Type B pancreatic cell (in vitro differentiated cells): ENCODE results near the gene MRPL32. TPM values are rescaled to one million over a fixed set of nuclear protein-coding genes. Genes with fewer than 3 reads are reported as not detected.

Experiments
- DNase-seq: peaks from one replicate; pipeline ENCODE4 v3.0.0; 2021; ENCODE audit warnings: mixed read lengths; ENCODE audit not compliant: unreplicated experiment; ENCODE audit errors: extremely low spot score
- H3K27ac Mint-ChIP-seq: 2 replicates; pipeline ENCODE4 v1.8.0; 2021; ENCODE audit warnings: mild to moderate bottlenecking, mixed read lengths
- H3K27me3 Mint-ChIP-seq: 2 replicates; pipeline ENCODE4 v1.8.0; 2021; ENCODE audit warnings: mixed read lengths
- H3K36me3 Mint-ChIP-seq: 2 replicates; pipeline ENCODE4 v1.8.0; 2021; ENCODE audit warnings: mixed read lengths
- H3K4me1 Mint-ChIP-seq: one replicate; pipeline ENCODE4 v1.8.0; 2021; ENCODE audit warnings: mixed read lengths; ENCODE audit not compliant: unreplicated experiment
- H3K4me3 Mint-ChIP-seq: 2 replicates; pipeline ENCODE4 v1.8.0; 2021; ENCODE audit warnings: mild to moderate bottlenecking, mixed read lengths
- H3K9me3 Mint-ChIP-seq: 2 replicates; pipeline ENCODE4 v1.8.0; 2021; ENCODE audit warnings: mixed read lengths
- CTCF ChIP-seq: fragments of 200-600 bp; sonication (generic); conservative IDR thresholded peaks from 2 replicates; pipeline ENCODE4 v1.5.0; 2021; ENCODE audit warnings: antibody characterized with exemption, mild to moderate bottlenecking
- total RNA-seq: library from RNA; stranded (reverse); gene quantifications from 2 replicates; pipeline ENCODE4 v1.2.1, GENCODE V29; 2021; ENCODE audit warnings: low replicate concordance

Gene MRPL32
- total RNA-seq, 1 donor from 2014 or later: 62.8 TPM

GRCh38 chr7:42959549-42959948, 27.4 kb downstream of the MRPL32 start:
- no peaks in the 10 kb centered on the region for H3K36me3 Mint-ChIP-seq
- no peaks in the 10 kb centered on the region for H3K4me1 Mint-ChIP-seq
- TF ChIP-seq CTCF: no peak
- DNase-seq: no peak
- H3K27me3 Mint-ChIP-seq: peaks cover 4% of the 10 kb centered on the region
- no peak overlapping the region for H3K27ac Mint-ChIP-seq
- H3K4me3 Mint-ChIP-seq: no peak overlapping the region
- H3K9me3 Mint-ChIP-seq: no peaks in the 10 kb centered on the region

- H3K9me3 Mint-ChIP-seq: no peaks in the 10 kb centered on the region
Measured at GRCh38 chr7:42960762-42961161, 28.6 kb downstream of the MRPL32 start.

GRCh38 chr7:42961170-42961569, 29.0 kb downstream of the MRPL32 start:
- no peak for TF ChIP-seq CTCF
- Mint-ChIP-seq H3K4me1 (no peaks in the 10 kb centered on the region), H3K9me3 (no peaks in the 10 kb centered on the region), H3K4me3 (no peak overlapping the region), H3K27me3 (peaks cover 11% of the 10 kb centered on the region), H3K27ac (no peak overlapping the region), H3K36me3 (no peaks in the 10 kb centered on the region)
- no peak for DNase-seq

More at GRCh38 chr7:42960762-42961161, 28.6 kb downstream of the MRPL32 start:
- DNase-seq: no peak
- peaks cover 11% of the 10 kb centered on the region for H3K27me3 Mint-ChIP-seq
- no peak overlapping the region for H3K4me3 Mint-ChIP-seq
- no peak for TF ChIP-seq CTCF
- H3K4me1 Mint-ChIP-seq: no peaks in the 10 kb centered on the region
- no peaks in the 10 kb centered on the region for H3K36me3 Mint-ChIP-seq
- H3K27ac Mint-ChIP-seq: no peak overlapping the region

- H3K4me3 Mint-ChIP-seq: no peak overlapping the region
- H3K4me1 Mint-ChIP-seq: no peaks in the 10 kb centered on the region
- TF ChIP-seq CTCF: no peak
- H3K27ac Mint-ChIP-seq: no peak overlapping the region
- H3K9me3 Mint-ChIP-seq: no peaks in the 10 kb centered on the region
- DNase-seq: no peak
- H3K36me3 Mint-ChIP-seq: no peaks in the 10 kb centered on the region
- peaks cover 18% of the 10 kb centered on the region for H3K27me3 Mint-ChIP-seq
Measured at GRCh38 chr7:42964293-42964692, 32.1 kb downstream of the MRPL32 start.

- no peaks in the 10 kb centered on the region for H3K4me1 Mint-ChIP-seq
- no peaks in the 10 kb centered on the region for H3K36me3 Mint-ChIP-seq
- H3K27ac Mint-ChIP-seq: no peak overlapping the region
- H3K27me3 Mint-ChIP-seq: peaks cover 18% of the 10 kb centered on the region
- no peak for TF ChIP-seq CTCF
- H3K9me3 Mint-ChIP-seq: no peaks in the 10 kb centered on the region
- H3K4me3 Mint-ChIP-seq: no peak overlapping the region
- DNase-seq: no peak
Measured at GRCh38 chr7:42964849-42965805, 33.0 kb downstream of the MRPL32 start.
